Thoracic aorta (tissue), 2 donors: ENCODE results near the gene EPSTI1. TPM values are rescaled to one million over a fixed set of nuclear protein-coding genes. Genes with fewer than 3 reads are reported as not detected.

Source experiments
- ATAC-seq: fragments of 150-250 bp; one replicate; pipeline ENCODE4 v1.8.0; 2017; ENCODE audit warnings: low read depth; ENCODE audit not compliant: insufficient number of reproducible peaks, low FRiP score
- DNase-seq: peaks from one replicate; pipeline ENCODE4 v3.0.0-alpha.2; 2020; ENCODE audit warnings: low spot score
- H3K27ac ChIP-seq, 2 donors: fragments of 200-600 bp; sonication (generic); 1 replicate in 1 of 2; 2 replicates in 1 of 2; pipeline ENCODE4 v1.5.1; 2016; ENCODE audit warnings: mild to moderate bottlenecking in 2 of 2, moderate library complexity in 2 of 2
- H3K27me3 ChIP-seq: fragments of 200-600 bp; sonication (generic); replicated peaks from 2 replicates; pipeline ENCODE4 v1.6.0; 2016; ENCODE audit warnings: mild to moderate bottlenecking; ENCODE audit not compliant: insufficient read depth
- H3K36me3 ChIP-seq: fragments of 200-600 bp; sonication (generic); one replicate; pipeline ENCODE4 v1.5.1; 2016
- H3K4me1 ChIP-seq, 2 donors: fragments of 200-600 bp; sonication (generic); 1 replicate in 1 of 2; 2 replicates in 1 of 2; pipeline versions ENCODE4 v1.5.1 to v1.6.0; 2016; ENCODE audit warnings: low read depth in 2 of 2, mild to moderate bottlenecking in 1 of 2; ENCODE audit not compliant: control insufficient read depth in 1 of 2
- H3K4me3 ChIP-seq: fragments of 200-600 bp; sonication (generic); 2 replicates; pipeline ENCODE4 v1.5.1; 2016; ENCODE audit warnings: mild to moderate bottlenecking
- H3K9me3 ChIP-seq: fragments of 200-600 bp; sonication (generic); 2 replicates; pipeline ENCODE4 v1.5.1; 2016
- total RNA-seq, 2 donors: library from RNA; depleted of rRNA; stranded (reverse); fragments of >200 nt; gene quantifications; one replicate each; pipeline versions ENCODE4 v1.1.0 to v1.2.3, GENCODE V29; 2016
- TF ChIP-seq, protein P1 (sequence below): fragments of 200-600 bp; sonication (generic); IDR thresholded peaks from one replicate; pipeline ENCODE4 v1.5.1; 2019; ENCODE audit warnings: antibody characterized with exemption

The EPSTI1 gene
- total RNA-seq, 2 donors from 2014 or later, result 4.0 to 7.9 TPM

GRCh38 chr13:42891591-42891990 lies 100.5 kb downstream of the EPSTI1 start:
- Histone ChIP-seq H3K9me3 (no peaks in the 10 kb centered on the region), H3K27ac (no peak overlapping the region), H3K4me1 (peaks cover 0 to 6% of the 10 kb centered on the region in 2 donors), H3K4me3 (no peak overlapping the region), H3K36me3 (no peaks in the 10 kb centered on the region), H3K27me3 (no peaks in the 10 kb centered on the region)
- DNase-seq (no peak), ATAC-seq (no peak)
- TF ChIP-seq, protein P1, sequence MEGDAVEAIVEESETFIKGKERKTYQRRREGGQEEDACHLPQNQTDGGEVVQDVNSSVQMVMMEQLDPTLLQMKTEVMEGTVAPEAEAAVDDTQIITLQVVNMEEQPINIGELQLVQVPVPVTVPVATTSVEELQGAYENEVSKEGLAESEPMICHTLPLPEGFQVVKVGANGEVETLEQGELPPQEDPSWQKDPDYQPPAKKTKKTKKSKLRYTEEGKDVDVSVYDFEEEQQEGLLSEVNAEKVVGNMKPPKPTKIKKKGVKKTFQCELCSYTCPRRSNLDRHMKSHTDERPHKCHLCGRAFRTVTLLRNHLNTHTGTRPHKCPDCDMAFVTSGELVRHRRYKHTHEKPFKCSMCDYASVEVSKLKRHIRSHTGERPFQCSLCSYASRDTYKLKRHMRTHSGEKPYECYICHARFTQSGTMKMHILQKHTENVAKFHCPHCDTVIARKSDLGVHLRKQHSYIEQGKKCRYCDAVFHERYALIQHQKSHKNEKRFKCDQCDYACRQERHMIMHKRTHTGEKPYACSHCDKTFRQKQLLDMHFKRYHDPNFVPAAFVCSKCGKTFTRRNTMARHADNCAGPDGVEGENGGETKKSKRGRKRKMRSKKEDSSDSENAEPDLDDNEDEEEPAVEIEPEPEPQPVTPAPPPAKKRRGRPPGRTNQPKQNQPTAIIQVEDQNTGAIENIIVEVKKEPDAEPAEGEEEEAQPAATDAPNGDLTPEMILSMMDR, result no peak

GRCh38 chr13:42885325-42885724 lies 106.7 kb downstream of the EPSTI1 start:
- ATAC-seq, result no peak
- no peaks in the 10 kb centered on the region for H3K9me3 ChIP-seq
- H3K27me3 ChIP-seq, result no peaks in the 10 kb centered on the region
- no peaks in the 10 kb centered on the region for H3K4me1 ChIP-seq
- no peak for DNase-seq
- no peaks in the 10 kb centered on the region for H3K36me3 ChIP-seq
- no peak overlapping the region for H3K4me3 ChIP-seq
- TF ChIP-seq, protein P1, result no peak
- H3K27ac ChIP-seq, result no peak overlapping the region

DNA sequence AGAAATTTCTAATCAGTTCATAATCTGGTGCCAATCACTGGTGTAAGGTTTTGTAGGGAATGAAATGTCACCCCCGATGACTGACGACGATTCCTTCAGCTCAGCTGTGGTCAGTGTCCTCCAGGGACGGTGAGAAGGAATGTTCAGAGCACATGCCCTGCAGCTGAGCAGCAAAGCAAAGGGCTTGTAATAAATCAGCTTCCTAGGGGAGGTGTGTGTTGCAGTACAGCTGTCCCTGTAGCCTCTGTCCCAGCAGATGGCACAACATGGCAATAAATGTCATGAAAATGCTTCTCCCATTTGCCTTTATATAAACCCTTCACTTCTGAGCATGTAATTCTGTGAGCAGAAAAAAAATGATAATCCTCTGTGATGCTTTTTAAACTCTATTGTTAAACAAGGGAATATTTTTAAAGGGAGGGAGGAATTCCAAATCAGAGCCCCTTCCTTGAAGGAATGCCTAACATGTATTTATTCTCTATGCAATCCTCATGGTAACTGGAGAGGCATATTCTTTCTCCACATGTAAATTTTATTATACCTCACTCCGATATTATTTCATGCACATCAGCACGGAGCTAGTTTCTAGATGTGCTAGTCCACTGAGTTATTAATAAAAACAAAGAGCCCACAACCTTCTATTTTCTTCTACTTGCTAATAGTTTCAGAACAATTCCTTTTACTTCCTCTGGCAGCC lies 108.1 kb downstream of the EPSTI1 start:
- ATAC-seq (no peak), DNase-seq (no peak)
- no peaks in the 10 kb centered on the region for H3K4me1 ChIP-seq
- TF ChIP-seq, protein P1, result no peak
- H3K27ac ChIP-seq, result no peak overlapping the region
- no peaks in the 10 kb centered on the region for H3K36me3 ChIP-seq
- H3K9me3 ChIP-seq, result no peaks in the 10 kb centered on the region
- H3K27me3 ChIP-seq, result no peaks in the 10 kb centered on the region
- no peak overlapping the region for H3K4me3 ChIP-seq

DNA sequence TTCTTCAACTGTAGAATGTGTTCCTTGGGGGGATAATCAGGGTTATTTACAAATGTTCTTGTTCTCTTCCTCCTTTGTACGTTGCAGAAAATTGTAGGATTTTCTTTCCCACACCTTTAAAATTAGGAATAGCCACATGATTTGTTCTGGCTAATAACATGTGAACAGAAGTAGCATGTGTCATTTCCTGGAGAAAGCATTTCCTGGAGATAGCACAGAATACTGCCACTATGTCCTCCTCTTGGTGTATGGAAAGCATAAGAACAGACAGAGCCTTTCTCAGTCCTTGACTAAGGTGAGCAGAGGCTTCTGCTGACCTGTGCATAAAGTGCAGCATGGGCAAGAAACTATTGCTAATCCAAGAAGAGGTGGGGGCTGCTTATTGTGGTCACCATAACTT lies 108.9 kb downstream of the EPSTI1 start:
- Histone ChIP-seq H3K4me1 (no peaks in the 10 kb centered on the region), H3K4me3 (no peak overlapping the region), H3K27me3 (no peaks in the 10 kb centered on the region), H3K9me3 (no peaks in the 10 kb centered on the region), H3K27ac (no peak overlapping the region), H3K36me3 (no peaks in the 10 kb centered on the region)
- ATAC-seq (no peak), DNase-seq (no peak)
- TF ChIP-seq, protein P1, result no peak

DNA sequence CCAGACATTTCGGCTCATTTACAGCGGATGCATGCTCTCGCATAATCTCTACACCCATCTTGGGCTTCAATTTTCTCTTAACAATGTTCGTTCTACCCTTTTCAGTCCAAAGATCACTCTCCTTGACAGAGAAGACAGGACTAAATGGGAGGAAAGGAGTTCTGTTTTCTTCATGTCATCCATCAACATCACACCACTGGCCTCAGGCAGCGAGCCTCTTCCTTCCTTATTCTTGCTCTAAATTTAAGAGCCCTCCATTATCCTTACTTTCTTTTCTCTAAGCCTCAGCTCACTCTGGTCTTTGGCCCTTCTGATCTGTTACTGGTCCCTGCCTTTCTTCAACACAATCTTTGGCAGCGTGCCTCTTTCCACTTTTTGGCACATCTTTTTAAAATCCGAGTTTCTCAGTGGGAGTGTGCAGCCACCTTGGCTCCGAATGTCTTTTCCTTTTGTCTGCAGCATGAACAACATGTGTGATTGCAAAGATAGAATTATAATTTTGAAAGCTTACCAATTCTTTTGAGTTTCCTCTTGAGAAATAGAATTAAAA lies 111.9 kb downstream of the EPSTI1 start:
- H3K36me3 ChIP-seq, result no peaks in the 10 kb centered on the region
- H3K9me3 ChIP-seq, result no peaks in the 10 kb centered on the region
- H3K27ac ChIP-seq, result no peak overlapping the region
- DNase-seq, result no peak
- H3K4me1 ChIP-seq, result no peaks in the 10 kb centered on the region
- no peaks in the 10 kb centered on the region for H3K27me3 ChIP-seq
- TF ChIP-seq, protein P1, result no peak
- ATAC-seq, result no peak
- no peak overlapping the region for H3K4me3 ChIP-seq
